GM18909 (cell line): ENCODE measurements around the gene KRT222.

Experiments used
- ATAC-seq: cut with Tn5 transposase; IDR thresholded peaks from one replicate; pipeline ENCODE4 v1.9.1; 2021; ENCODE audit warnings: mild to moderate bottlenecking; ENCODE audit not compliant: unreplicated experiment, poor library complexity

KRT222 gene

GRCh38 chr17:40664582-40665333 lies at the start of gene KRT222:
Gene KRT222 (minus strand): TSS chr17:40665177. CDS start chr17:40665099, 78 bp downstream.
- ATAC-seq, result no peak

GRCh38 chr17:40714473-40714872 lies 49.5 kb upstream of the KRT222 start:
- ATAC-seq, result no peak

DNA sequence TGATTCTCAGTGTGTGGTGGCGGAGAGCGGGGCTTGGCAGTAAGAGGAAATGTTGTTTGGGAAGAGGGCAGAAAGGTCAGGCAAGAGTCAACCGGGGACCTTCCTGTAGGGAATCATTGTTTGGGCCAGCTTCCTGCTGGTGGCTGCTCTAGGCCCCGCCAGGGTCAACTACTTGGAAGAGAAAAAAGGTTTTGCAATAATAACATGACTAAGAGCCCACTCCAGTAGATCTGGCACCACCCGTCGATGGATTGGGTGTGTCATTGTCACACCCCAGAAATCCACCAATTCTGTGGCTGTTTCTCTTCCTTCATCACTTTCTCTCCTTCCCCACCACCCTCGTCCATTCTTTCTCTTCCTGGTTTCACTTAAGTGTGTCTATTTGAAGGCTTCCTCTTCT lies 42.8 kb upstream of the KRT222 start:
- ATAC-seq, result no peak

GRCh38 chr17:40705584-40705983 lies 40.6 kb upstream of the KRT222 start:
- no peak for ATAC-seq

DNA sequence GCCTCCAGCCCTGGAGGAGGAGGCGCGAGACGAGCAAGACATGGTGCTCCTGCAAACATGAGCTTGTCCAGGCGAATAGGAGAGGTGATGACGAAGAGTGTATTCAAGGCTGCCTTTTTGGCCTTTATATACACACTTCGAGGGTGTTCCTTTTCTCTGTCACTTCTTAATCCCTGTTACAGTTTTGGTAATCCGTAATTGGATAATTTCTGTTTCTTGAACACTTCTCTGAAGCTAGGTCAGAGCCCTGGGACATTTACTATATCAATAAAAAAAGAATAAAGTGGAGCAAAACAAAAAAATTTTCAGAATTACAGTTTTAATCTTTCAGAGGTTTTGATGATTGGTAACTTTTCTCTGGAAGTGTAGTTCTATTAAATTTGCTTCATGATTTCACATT lies 38.7 kb upstream of the KRT222 start, which contains the start of gene KRT24:
TSS of gene KRT24 (minus strand) at position 101 of the 400 bp plus-strand sequence. CDS start at position 42, 59 bp downstream.
- no peak for ATAC-seq

DNA sequence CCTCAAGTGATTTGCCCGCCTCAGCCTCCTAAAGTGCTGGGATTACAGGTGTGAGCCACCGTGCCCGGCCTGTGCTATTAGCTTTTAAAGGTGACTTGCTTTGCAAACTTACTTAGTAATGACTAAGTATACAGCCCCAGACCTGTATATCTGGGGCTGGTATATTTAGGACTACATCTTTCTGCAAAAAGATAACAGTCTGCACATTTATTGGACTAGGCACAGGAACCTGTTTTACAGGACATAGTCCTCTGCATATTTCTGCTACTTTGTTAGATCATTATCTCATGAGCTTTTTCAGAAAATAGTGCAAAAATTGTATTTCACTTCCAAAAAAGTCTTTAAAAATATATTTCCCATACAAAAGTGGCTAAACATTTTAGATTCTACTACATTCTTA lies 37.3 kb upstream of the KRT222 start:
- ATAC-seq, result no peak

DNA sequence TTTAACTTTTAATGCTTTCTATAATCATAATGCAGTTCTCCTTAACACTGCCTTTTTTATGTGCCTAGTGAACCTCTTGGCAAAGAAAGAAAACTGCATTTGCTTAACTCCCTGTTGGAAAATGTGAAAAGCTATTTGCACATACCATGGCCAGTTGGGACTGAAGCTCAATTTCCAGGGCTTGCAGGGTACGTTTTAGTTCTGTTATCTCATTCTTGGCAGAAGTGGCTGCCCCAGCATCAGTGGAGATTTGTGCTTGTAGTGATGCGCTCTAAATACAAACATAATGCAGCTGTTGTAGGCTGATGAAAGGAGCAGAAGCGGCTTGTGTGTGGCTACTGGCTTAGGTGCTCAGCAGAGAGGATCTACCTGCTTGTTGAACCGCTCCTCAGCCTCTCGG lies 34.9 kb upstream of the KRT222 start:
- ATAC-seq, result no peak

- ATAC-seq, result no peak
These were observed 34.4 kb upstream of the KRT222 start for GRCh38 chr17:40699371-40699770.

DNA sequence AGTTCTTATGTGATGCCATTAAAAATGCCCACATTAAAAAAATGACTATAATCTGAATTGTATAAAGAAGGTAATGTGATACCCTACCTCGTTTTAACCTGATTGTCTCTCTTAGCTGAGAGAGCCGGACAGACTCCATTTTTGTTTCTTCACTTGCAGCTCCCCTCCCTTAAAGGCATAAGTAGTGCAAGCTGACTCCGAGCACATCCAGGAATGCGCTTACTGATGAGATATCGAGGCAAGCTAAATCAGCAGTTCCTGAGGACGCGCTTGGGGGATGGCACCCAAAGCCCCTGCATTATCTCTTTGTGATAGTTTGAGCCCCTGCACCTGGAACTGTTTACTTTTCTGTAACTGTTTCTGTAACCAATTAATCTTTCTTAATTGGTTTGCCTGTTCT lies 32.3 kb upstream of the KRT222 start:
- ATAC-seq, result no peak

GRCh38 chr17:40696651-40697072 lies 31.7 kb upstream of the KRT222 start:
- no peak for ATAC-seq

DNA sequence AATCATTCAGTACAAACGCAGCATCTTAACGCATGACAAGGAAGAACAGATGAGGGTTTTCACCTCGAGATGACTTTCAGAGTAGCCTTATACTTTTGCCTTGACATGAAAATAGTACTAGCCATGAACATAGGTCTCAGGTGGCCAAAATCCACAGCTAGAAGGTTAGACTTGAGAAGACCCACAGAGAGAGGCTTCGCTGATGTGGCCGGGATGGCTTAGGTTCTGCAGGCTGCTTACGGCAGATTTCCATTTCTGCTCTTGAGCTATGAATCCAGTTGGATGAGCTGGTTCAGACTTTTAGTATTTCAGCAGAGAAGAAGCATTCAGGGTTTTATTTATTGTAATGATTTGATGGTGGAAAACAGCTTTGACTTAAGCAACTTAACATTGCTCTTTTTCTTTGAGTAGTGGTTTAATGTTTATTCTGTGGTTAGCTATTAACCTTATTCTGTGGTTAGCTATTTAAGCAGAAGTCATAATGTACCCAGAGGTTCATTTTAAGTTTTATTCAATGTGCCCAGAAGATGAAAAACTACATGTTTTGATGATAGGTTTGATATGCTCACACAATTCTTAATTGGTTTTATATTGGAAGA lies 31.0 kb upstream of the KRT222 start:
- no peak for ATAC-seq

- ATAC-seq, result no peak
These were observed 29.6 kb upstream of the KRT222 start for GRCh38 chr17:40694584-40694983.

- ATAC-seq, result no peak
These were observed 22.1 kb upstream of the KRT222 start for GRCh38 chr17:40687106-40687505.

- ATAC-seq, result no peak
These were observed 21.2 kb upstream of the KRT222 start for GRCh38 chr17:40686192-40686591.

GRCh38 chr17:40680998-40681397 lies 16.0 kb upstream of the KRT222 start:
- no peak for ATAC-seq

DNA sequence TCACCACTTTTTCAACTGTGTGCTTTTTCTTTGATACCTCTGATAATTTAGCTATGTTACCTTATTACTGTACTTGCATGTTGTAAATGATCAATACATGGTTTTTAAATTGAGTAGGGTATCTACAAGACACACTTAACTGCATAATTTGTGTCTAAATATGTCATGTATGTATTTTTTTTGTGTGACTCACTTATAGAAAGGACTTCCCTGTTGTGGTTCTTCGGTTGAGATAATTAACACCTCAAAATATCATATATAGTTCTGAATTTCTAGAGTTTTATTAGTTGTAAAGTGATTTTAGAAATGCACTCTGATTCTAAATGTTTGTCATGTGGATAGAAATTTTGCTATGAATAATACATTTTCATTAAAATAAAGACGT lies 14.5 kb upstream of the KRT222 start:
- ATAC-seq, result no peak

DNA sequence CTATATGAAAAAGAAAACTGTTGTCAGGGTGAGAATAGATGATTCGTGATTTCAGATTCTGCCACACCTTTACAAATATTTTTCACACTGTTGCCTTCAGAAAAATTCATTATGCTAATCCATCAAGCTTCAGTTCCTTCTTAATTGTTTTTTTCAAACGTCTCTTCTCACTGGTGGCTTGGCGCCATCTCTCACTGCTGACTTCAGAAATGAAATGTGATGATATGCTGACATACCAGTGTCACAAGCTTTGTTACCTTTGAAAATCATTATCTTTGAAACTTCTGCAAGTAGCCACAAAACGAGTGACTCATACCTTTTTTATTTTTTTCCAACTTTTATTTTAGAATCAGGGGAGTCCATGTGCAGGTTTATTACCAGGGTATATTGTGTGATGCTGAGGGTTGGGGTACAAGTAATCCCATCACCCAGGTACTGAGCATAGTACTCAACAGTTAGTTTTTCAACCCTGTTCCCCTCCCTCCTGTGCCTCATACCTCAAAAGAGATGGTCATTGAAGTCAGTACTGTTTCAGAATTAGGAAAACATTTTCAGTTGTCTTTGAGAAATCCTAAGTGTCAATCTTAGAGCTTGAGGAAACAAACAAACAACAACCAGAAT lies 14.0 kb upstream of the KRT222 start:
- no peak for ATAC-seq

DNA sequence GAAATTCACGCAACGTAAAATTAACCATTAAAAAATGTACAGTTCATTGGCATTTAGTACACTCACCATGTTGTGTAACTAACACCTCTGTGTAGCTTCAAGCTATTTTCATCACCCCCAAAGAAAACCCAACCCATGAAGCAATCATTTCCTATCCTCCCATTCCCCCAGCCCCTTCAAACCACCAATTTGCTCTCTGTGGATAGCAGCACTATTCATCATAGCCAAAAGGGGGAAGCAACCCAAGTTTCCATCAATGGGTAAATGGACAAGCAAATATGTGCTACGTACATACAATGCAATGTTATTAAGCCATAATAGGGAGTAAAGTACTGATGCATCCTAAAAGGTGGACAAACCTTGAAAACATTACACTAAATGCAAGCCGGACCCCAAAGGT lies 10.9 kb upstream of the KRT222 start:
- ATAC-seq, result no peak

GRCh38 chr17:40672654-40673053 lies 7.7 kb upstream of the KRT222 start:
- no peak for ATAC-seq

DNA sequence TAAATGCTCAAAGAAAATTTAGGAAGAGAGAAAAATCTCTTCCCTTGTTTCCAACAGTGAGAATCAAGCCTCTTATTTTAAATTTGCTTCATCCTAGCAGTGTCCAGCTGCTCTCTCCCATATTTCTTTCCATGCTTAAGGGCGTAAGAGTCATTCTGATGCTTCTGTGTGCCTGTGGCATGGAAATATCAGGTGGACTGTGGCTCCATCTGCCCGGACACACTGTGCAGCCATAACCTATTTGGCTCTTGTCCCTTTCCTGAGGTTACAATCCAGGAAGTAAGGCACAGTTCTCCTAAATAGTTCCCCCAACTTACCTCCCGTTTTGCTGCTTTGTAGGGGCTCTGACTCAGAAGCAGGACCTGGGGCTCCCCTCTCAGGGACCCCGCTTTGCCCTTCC lies 6.3 kb upstream of the KRT222 start:
- ATAC-seq, result no peak

GRCh38 chr17:40666331-40666730 lies 1.4 kb upstream of the KRT222 start:
- no peak for ATAC-seq

GRCh38 chr17:40663252-40663651 lies 1.7 kb downstream of the KRT222 start:
- ATAC-seq, result no peak
